ENCODE measurements around the gene LBH. TPM values are rescaled to one million over a fixed set of nuclear protein-coding genes. Genes with fewer than 3 reads are reported as not detected.

The LBH gene
- total and polyA plus RNA-seq, 7 donors, result 4.2 to 51.8 (median 20.0) TPM

DNA sequence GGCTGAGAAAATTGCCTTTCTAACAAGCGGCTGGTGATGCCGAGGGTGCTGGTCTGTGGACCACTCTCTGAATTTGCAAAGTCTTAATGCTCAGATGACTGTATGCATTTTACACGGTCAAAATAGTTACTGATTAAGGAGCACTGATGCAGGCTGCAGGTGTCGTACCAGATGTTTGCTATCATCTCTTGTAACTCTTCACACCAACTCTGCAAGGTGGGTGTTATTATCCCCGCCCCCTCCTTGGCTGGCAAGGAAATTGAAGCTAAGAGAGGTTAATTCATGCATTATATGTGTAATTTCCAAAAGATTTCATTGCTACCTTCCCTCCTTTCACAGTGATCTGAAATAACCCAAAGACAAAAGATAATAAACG lies 13.0 kb upstream of the LBH start:
- no peak for DNase-seq
- no peaks in the 10 kb centered on the region for H3K9me3 ChIP-seq
- TF ChIP-seq POLR2AphosphoS5 (IDR thresholded peaks at IDR 0.05), result no peak
- no peak for TF ChIP-seq POLR2A (IDR thresholded peaks at IDR 0.05)
- TF ChIP-seq, protein P1, sequence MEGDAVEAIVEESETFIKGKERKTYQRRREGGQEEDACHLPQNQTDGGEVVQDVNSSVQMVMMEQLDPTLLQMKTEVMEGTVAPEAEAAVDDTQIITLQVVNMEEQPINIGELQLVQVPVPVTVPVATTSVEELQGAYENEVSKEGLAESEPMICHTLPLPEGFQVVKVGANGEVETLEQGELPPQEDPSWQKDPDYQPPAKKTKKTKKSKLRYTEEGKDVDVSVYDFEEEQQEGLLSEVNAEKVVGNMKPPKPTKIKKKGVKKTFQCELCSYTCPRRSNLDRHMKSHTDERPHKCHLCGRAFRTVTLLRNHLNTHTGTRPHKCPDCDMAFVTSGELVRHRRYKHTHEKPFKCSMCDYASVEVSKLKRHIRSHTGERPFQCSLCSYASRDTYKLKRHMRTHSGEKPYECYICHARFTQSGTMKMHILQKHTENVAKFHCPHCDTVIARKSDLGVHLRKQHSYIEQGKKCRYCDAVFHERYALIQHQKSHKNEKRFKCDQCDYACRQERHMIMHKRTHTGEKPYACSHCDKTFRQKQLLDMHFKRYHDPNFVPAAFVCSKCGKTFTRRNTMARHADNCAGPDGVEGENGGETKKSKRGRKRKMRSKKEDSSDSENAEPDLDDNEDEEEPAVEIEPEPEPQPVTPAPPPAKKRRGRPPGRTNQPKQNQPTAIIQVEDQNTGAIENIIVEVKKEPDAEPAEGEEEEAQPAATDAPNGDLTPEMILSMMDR (IDR thresholded peaks at IDR 0.05), result no peak
- H3K27me3 ChIP-seq, result no peaks in the 10 kb centered on the region
- H3K4me1 ChIP-seq, result peaks cover 0 to 8% (median 4%) of the 10 kb centered on the region in 4 donors
- no peak overlapping the region for H3K27ac ChIP-seq
- intact Hi-C loops (cut with DNase I), result no loop called here
- H3K36me3 ChIP-seq, result no peaks in the 10 kb centered on the region
- no peak overlapping the region for H3K4me3 ChIP-seq
- WGBS, 2 donors, result 24 to 66% methylated on average over 6 of the region's 6 CpGs

DNA sequence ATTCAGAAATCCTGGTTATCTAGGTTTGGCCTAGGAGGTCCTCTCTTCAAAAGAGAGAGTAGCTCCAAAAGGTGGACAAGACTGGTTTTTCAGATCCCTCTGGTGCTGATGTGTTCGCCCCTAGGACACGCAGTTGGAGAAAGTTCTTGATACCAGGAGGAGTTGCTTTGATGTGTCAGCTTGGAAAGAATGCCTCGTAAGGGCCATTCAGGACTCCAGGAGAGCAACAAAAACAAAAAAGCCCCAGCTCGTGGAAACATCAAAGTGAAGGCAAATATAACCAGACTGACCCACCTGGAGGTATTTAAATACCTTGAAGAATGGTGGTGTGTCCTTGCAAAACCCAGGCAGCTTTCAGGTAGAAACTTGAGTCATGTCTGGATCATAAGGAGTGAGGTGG lies 12.5 kb upstream of the LBH start:
- intact Hi-C loops (cut with DNase I), result no loop called here
- 43 to 81% methylated on average over 4 of the region's 4 CpGs for WGBS, 2 donors
- TF ChIP-seq POLR2A (IDR thresholded peaks at IDR 0.05) (no peak), POLR2AphosphoS5 (IDR thresholded peaks at IDR 0.05) (no peak), EP300 (IDR thresholded peaks at IDR 0.05) (no peak)
- TF ChIP-seq, protein P1 (IDR thresholded peaks at IDR 0.05), result no peak
- no peak for DNase-seq
- H3K4me1 ChIP-seq, result peaks cover 0 to 8% (median 4%) of the 10 kb centered on the region in 4 donors
- no peaks in the 10 kb centered on the region for H3K9me3 ChIP-seq
- no peak overlapping the region for H3K27ac ChIP-seq
- H3K27me3 ChIP-seq, result no peaks in the 10 kb centered on the region
- no peaks in the 10 kb centered on the region for H3K36me3 ChIP-seq
- no peak overlapping the region for H3K4me3 ChIP-seq

DNA sequence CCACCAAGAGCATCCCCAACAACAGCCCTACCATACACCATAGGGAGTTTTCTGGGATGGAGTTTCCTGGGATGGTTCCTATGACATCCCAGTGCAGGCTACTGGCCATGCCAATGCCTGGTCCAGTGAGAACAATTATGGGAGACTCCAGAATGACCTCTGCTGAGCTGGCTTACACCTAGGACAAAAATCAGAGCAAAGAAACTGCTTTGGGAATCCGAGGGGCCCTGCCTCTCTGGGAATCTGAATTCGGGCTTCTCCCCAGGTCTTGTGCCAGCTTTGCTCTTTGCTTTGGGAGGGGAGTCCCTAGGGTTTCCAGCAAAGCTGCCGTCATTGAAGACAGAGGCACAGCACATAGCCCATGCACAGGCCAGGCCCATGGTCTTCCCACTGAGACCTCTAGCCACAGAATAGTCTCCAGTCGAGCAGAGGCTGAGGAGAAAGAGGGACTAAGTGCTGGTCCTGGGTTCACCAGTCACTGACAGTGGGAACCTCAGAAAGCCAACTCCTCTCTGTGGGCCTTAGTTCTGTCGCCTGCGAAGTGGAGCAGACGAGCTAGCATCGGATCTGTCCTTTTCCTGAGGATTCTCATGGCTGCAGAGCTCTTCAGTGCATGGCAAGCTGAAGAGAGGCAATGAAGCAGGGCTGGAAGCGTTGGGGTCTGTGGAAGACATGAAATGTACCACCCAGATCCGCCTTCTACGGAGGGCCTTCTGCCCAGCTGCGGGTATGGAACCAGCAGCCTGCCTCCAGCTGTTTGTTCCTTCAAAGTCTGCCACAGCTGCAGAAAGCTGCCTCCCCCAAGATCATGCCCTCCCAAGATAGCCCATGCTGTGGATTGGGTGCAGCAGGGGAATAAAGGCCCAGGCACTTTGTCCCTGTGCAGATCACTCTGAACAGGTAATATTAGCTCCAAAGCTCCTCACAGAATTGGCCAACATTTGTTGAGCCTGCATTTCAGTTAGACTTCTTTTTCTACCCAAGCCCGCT lies 11.2 kb upstream of the LBH start:
- no peak overlapping the region for H3K4me3 ChIP-seq
- H3K27me3 ChIP-seq, result no peaks in the 10 kb centered on the region
- H3K27ac ChIP-seq, result no peak overlapping the region
- TF ChIP-seq POLR2A (IDR thresholded peaks at IDR 0.05) (no peak), POLR2AphosphoS5 (IDR thresholded peaks at IDR 0.05) (no peak), EP300 (IDR thresholded peaks at IDR 0.05) (no peak)
- TF ChIP-seq, protein P1 (IDR thresholded peaks at IDR 0.05), result no peak
- H3K36me3 ChIP-seq, result no peaks in the 10 kb centered on the region
- 93 to 95% methylated on average over 13 of the region's 13 CpGs for WGBS, 2 donors
- intact Hi-C loops (cut with DNase I), result loop anchor here (10.0 kb wide), 1 partner anchor 1795 kb away; the partner anchor contains the start of gene MEMO1
- peak; percentile 32 for DNase-seq
- H3K4me1 ChIP-seq, result peaks cover 0 to 22% (median 15%) of the 10 kb centered on the region in 4 donors
- H3K9me3 ChIP-seq, result no peaks in the 10 kb centered on the region

DNA sequence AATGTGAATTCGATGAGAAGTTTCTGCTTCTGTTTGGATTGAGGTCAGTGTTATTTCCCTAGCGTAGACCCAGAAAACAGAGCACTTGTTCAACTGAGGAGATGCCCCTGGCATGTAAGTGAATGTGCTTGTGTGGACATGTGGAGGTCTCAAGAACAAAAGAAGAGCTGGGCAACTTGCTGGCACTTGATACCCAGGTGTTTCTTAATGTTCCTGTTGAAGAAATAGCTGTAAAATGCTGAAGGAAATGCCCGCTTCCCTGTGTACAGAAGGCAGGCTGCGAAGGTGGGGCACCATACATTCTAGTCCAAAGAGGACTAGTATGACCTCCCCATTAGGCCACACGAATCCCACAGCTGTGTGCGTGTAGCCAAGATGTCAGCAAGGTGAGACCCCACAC lies 9.8 kb upstream of the LBH start:
- Histone ChIP-seq H3K4me1 (peaks cover 0 to 28% (median 25%) of the 10 kb centered on the region in 4 donors), H3K9me3 (no peaks in the 10 kb centered on the region), H3K36me3 (no peaks in the 10 kb centered on the region), H3K27ac (no peak overlapping the region), H3K27me3 (no peaks in the 10 kb centered on the region), H3K4me3 (no peak overlapping the region)
- peak; percentile 40 for DNase-seq
- TF ChIP-seq POLR2A (IDR thresholded peaks at IDR 0.05) (no peak), EP300 (IDR thresholded peaks at IDR 0.05) (no peak), POLR2AphosphoS5 (IDR thresholded peaks at IDR 0.05) (no peak)
- TF ChIP-seq, protein P1 (IDR thresholded peaks at IDR 0.05), result no peak
- 79 to 89% methylated on average over 6 of the region's 6 CpGs for WGBS, 2 donors
- intact Hi-C loops (cut with DNase I), result loop anchor here (10.0 kb wide), 1 partner anchor 1793 kb away; the partner anchor contains the start of gene MEMO1

Data from sigmoid colon (tissue), 7 donors.